Kidney tubule cell (primary cell): ENCODE measurements around the gene PEX26.
"Not testable (repeated sequence)": the region's sequence is repeated elsewhere in the genome, so short reads cannot be mapped to it uniquely, and the experiment has no call there.

ENCODE experiments used
- DNase-seq: peaks from one replicate; pipeline ENCODE4 v3.0.0-alpha.2; 2018; ENCODE audit warnings: low spot score

PEX26 gene

DNA sequence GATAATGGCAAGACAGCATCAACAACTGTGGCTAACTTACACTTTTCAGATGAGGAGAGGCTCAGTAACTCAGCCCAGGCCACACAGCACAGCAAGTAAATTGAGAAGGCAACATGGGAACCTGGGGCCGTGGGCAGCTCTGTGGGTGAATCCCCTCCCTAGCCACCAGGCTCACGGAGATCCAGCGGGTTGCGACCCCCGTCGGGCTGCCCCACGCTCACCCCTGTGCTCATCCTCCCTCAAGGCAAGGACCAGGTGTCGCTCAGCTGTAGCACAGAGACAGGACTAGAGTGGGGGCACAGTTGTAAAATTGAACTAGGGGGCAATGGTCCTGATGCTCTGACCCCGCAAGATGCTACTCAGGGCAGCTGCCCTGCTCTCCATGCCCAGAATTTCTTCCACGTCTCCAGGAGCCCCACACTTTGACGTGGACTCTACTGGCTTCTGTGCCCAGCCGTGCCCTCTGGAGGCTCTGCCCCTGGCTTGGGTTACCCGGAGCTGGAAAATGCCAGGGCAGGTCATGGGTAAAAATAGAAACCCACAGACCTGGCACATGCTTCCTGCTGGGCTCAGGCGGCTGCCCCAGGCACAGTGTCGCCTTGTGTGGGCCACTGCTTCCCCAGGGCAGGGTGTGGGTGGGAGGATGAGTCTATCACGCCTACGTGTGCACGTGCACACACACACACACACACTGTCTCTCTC lies 41.8 kb downstream of the PEX26 start:
- DNase-seq = peak; percentile 30

- DNase-seq = no peak
Measured at GRCh38 chr22:18120857-18121256, 43.1 kb downstream of the PEX26 start.

DNA sequence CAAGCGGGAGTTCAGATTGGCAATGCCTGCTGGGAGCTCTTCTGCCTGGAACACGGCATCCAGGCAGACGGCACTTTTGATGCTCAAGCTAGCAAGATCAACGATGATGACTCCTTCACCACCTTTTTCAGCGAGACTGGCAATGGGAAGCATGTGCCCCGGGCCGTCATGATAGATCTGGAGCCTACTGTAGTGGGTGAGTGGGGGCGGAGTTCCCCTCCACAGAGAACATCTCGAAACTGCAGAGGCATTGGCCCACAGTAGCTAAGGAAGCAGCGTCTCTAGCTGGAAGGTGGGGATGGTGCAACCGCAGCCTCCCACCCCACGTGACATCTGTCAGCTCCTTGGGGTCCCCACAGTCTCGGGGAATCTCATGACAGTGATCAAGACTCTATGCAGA lies 43.7 kb downstream of the PEX26 start:
- DNase-seq = no peak

- DNase-seq = no peak
Measured at GRCh38 chr22:18121954-18122554, 44.3 kb downstream of the PEX26 start.

DNA sequence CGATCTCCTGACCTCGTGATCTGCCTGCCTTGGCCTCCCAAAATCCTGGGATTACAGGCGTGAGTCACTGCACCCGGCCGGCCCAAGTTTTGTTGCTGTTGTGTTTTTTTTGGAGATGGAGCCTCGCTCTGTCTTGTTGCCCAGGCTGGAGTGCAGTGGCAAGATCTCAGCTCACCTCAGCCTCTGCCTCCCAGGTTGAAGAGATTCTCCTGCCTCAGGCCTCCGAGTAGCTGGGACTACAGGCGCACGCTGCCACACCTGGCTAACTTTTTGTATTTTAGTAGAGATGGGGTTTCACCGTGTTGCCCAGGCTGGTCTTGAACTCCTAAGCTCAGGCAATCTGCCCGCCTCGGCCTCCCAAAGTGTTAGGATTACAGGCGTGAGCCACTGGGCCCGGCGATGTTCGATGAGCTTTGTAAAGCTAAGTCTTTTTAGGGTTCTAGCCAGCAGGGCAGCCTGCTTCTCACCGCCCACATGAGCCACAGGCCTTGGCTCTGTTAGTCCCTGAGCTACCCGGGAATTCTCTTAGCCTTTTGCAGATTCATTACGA lies 45.8 kb downstream of the PEX26 start:
- DNase-seq = not testable (repeated sequence)

DNA sequence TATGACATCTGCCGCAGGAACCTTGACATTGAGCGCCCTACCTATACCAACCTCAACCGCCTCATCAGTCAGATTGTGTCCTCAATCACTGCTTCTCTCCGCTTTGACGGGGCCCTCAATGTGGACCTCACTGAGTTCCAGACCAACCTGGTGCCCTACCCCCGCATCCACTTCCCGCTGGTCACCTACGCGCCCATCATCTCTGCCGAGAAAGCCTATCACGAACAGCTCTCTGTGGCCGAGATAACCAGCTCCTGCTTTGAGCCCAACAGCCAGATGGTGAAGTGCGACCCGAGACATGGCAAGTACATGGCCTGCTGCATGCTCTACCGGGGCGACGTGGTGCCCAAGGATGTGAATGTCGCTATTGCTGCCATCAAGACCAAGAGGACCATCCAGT lies 48.8 kb downstream of the PEX26 start:
- no peak for DNase-seq

DNA sequence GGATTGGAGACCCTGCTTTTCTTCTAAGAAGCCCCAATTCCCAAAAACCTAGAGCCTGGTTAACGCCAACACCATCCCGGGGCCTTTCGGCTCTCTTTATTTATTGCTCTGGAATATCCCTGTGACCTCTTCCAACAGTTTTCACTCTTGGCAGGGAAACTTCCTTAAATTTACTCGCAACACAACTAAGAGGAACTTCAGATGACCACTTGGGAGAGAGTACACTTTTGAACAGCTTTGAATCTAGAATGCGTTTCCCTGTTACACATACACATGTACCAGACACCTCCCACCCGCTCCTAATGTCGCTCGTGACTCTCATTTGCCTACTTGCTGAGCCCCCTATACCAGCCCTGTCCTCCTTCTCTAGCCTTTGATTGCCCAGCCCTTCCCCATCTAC lies 52.2 kb downstream of the PEX26 start:
- no peak for DNase-seq

DNA sequence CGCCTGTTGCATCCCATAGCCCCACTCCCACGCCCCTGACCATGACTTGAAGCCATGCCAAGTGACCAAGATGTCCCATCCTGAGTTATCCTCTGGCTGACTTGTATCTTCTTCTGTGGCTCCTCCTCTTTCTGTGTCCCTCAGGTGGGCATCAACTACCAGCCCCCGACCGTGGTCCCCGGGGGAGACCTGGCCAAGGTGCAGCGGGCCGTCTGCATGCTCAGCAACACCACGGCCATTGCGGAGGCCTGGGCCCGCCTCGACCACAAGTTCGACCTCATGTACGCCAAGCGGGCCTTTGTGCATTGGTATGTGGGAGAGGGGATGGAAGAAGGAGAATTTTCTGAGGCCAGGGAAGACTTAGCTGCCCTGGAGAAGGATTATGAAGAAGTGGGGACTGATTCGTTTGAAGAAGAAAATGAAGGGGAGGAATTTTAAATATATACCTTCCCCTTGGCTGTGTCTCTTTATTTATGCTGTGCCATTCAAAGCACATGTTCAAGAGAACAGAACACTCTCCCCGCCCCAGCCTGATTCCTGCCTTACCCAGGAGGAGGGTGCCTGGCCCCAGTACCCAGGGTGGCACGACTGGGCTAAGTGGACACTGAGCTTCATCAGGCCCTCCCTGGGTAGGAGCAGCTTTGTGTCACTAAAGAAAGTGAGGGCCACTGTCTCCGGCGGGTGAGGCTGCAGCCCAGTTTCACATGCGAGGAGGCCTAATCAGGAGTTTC lies 53.1 kb downstream of the PEX26 start:
- no peak for DNase-seq

DNA sequence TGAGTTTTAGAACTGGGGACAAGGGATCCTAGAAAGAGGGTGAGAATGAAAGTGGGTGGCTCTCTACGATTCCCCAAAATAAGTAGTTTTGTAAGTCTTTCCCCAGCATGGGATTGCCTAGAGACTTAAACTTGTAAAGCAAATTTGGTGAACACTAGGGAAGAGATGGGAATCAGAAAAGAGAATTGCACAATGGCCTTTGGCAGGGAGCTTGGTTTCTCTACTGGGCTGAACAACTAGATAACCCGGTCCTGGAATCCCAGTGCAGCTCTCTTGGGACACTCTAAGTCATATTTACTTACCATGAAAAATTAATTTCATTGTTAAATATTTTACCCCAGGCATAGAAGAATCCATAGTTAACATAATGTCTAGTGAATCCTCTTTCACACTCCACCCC lies 55.7 kb downstream of the PEX26 start:
- DNase-seq = no peak

DNA sequence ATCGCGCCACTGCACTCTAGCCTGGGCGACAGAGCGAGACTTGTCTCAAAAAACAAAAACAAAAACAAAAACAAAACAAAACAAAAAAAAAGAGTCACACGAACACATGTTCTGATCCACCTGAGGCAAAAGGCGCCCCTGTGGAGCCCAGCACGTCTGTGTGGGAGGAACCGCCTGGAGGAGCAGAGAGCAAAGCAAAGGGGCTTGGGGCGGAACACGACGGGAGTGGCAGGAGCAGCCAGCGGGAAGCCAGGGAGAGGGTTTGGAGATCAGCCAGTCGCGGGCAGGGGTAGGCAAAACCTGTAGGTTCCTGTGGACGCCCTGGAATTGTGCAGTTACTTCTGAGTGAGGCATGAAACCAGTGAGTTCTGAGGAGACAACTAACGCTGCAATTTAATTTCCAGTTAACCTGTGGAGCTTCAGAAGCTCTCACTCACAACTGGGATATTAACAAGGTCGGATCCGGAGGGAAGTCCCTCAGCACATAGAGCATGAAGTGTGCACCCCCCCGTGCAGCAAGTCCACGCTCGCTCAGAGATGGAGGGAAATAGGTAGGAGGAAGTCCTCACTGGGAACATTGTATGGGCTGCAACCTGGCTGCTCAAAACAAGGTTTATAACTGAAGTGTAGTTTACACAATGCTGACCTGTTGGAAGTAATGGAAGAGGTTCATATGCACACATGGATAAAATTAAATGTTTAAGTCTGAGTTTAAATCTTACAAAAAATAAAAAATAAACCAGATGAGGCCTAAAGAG lies 59.0 kb downstream of the PEX26 start:
- no peak for DNase-seq

DNA sequence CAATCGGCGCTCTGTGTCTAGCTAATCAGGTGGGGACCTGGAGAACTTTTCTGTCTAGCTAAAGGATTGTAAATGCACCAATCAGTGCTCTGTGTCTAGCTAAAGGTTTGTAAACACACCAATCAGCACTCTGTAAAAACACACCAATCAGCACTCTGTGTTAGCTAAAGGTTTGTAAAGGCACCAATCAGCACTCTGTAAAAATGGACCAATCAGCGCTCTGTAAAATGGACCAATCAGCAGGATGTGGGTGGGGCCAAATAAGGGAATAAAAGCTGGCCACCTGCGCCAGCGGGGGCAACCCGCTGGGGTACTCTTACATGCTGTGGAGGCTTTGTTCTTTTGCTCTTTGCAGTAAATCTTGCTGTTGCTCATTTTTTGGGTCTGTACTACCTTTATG lies 63.2 kb downstream of the PEX26 start:
- DNase-seq = not testable (repeated sequence)

DNA sequence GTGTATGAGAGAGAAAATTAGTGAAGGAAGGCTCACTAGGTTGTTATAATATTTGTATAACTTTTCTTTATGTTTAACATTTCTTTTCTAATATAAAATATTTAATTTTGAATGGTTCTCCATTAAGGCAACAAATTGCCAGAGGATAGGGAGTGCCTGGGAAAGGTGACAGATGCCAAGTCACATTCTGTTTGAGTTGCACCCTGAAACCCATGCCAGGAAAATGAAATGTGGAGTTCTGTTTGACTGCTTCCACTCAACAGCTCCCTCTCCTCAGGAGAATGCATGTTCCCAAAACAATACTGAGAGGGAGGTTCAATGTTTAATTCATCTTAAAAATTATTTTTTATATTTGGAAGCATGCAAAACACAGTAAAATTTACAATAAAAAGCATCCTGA lies 66.3 kb downstream of the PEX26 start:
- no peak for DNase-seq

DNA sequence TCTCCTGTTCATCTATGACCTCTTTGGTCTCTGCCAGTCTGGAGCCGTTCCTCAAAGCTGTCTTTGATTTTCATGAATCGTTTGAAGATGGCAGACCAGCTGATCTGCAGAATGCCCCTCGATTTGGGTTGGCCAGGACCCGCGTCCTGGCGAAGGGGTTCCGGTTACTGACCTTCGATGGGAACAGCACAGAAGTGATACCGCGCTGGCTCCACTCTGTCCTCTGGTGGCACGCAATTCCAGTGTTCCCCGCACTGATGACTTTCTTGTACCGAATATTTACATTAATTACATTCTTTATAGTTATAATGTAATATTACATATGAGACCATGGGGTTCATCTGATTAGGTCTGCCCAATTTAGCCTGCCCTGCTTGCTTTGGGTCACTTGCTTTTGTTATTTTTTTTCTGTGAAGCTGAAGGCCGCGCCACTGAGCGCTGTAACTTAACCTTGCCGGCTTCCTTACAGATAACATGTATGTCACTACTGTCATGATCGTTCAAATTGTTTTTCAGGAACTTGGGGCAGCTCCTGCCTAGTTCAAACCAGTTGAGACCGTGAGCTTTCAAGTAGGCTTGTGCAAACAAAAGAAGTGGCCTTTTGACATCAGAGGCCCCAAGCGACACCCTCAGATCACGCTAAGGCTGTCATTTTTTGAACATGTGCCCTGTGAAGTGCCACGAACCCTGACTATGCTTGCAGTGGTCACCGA lies 68.0 kb downstream of the PEX26 start:
- no peak for DNase-seq

DNA sequence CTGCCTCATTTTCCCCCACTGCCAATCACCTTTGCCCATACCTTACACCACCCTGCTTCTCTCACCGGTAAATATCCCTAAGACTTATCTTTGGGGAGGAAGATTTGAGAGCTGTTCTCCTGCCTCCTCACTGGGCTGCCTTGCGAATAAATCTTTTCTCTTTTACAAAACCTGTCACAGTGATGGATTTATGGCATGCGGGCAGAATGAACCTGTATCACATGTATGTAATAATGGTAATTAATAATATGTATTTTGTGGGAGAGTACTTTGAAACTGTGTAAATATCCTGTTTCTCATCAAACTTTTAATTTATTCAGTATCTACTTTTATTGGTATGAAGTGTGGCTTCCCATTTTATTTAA lies 68.6 kb downstream of the PEX26 start:
- DNase-seq = no peak

DNA sequence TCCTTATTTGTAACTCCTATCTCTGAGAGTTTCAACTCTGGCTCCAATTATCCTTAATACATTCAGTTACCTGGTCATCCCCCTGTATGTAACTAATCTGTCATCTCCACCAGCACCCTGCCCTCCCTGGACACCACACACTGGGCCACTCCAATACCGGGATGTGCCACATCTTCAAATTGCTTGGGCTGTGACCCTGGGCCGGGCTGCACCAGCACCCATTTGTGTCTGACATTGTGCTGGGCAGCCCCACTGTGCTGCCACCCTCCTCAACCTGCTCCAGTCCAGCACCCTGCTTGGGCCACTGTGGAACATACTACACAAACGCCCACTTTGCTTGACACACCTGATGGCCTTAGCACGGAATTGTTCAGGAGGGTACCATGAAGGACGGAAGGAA lies 70.0 kb downstream of the PEX26 start:
- no peak for DNase-seq

DNA sequence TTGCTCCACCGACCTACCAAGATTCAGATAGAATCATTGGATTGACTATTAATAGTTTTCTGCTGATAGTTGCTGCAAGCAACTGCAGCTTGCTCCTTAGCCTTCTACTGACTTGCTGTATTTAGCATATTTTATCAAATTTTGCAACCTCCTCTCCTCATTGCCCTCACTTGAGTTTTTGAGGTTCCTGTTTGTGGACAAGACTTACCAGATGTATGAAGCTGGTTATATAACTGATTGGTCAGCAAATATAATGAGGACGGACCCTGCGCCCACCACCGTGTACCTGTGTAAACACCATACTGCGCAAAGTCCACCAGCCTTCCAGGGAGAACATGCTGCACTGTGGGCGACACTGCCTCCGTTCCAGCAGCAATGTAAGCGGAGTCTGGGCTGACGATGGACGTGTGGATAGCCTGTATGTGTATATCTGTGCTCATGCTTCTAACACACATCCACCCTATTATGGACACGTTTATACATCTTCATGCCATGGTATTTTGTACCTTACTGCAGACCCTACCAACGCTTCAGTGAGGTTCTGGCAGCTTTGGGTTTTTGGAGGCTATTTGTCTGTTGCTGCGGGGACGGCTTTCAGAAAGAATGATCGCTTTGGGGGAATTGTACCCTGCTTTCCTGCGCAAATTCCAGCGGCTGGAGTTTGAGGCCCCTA lies 70.6 kb downstream of the PEX26 start:
- DNase-seq = no peak

- no peak for DNase-seq
Measured at GRCh38 chr22:18152519-18152918, 74.7 kb downstream of the PEX26 start.

GRCh38 chr22:18154821-18155390 lies 77.1 kb downstream of the PEX26 start:
- DNase-seq = no peak
